ENCODE results near the gene CAMK4. TPM values are rescaled to one million over a fixed set of nuclear protein-coding genes. Genes with fewer than 3 reads are reported as not detected.
A peak's percentile ranks its signal among the peaks of the same experiment; 100 is the strongest.

The CAMK4 gene
- polyA plus RNA-seq, 1 donor from 2014 or later: 9.7 TPM

DNA sequence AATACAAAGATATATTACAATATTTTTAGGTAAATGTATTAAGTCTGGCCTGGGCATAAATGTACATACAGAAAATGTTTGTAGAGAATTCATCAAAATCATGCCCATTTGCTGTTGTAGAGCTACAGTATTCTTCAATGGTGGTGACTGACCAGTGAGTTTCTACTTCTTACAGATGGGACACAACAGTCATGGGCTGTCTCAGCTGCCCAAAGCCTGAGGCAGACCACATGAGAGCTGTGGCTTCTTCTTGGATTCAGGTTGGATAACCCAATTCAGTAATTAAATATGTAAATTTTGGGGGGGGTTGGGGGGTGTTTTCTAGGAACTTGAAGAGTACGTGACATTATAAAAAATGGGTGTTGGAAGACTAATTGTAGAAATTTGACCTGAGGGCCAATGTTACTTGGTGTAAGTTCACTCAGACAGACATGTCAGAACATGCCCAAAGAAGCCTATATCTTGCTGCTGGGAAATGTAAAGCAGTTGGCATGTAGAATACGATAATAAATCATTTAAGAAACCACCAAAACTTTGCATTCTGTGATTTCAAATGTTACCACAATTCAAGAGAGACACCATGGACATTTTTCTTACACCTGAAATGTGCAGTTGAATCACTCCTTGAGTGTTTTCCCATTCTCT, 270.3 kb downstream of the CAMK4 start:
- Mint-ChIP-seq H3K36me3 (peaks cover 7% of the 10 kb centered on the region), H3K27me3 (no peaks in the 10 kb centered on the region), H3K4me1 (peaks cover 4 to 9% (median 7%) of the 10 kb centered on the region in 3 donors), H3K4me3 (no peak overlapping the region), H3K9me3 (no peaks in the 10 kb centered on the region), H3K27ac (no peak overlapping the region)

DNA sequence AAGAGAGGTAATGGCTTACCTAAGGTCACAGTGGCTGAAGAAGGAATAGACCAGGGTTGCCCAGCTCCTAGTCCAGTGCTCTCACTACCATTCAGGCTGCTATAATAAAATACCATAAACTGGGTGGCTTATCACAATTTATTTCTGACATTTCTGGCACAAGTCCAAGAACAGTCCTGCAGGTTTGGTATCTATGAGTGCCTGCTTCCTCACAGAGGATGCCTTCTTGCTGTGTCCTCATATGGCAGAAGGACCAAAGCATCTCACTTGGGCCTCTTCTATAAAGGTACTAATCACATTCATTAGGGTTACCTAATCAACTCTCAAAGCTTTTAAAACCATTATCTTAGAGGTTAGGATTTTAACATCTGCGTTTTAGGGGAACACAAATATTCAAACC, 271.0 kb downstream of the CAMK4 start:
- Mint-ChIP-seq H3K27ac (no peak overlapping the region), H3K36me3 (peaks cover 10% of the 10 kb centered on the region), H3K4me1 (peaks cover 4 to 11% (median 7%) of the 10 kb centered on the region in 3 donors), H3K4me3 (no peak overlapping the region), H3K9me3 (no peaks in the 10 kb centered on the region), H3K27me3 (no peaks in the 10 kb centered on the region)

DNA sequence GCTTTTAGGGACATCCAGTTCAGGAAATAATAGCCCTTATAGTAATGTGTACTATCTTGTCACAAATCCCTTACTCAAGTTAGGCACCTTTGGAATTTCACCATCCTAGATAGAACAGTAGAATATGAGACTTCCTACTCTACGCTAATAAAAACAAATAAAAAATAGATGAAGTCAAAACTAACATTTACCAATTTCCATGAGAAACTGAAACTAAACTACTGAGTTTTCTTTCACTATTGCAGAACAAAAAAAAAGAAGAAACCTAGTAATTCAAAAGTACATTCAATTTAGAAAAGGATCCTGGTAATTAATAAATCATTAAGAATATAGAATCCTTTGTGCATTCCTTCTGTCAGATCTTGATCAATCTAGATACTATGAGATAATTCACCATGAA, 274.2 kb downstream of the CAMK4 start:
- no peaks in the 10 kb centered on the region for H3K9me3 Mint-ChIP-seq
- H3K27ac Mint-ChIP-seq: no peak overlapping the region
- no peaks in the 10 kb centered on the region for H3K27me3 Mint-ChIP-seq
- H3K36me3 Mint-ChIP-seq: peaks cover 14% of the 10 kb centered on the region
- peaks cover 4 to 11% (median 7%) of the 10 kb centered on the region in 3 donors for H3K4me1 Mint-ChIP-seq
- H3K4me3 Mint-ChIP-seq: peak overlapping the region in 1 of 4 donors; percentile 8

GRCh38 chr5:111502956-111503355, 278.8 kb downstream of the CAMK4 start:
- Mint-ChIP-seq H3K4me1 (peaks cover 4 to 18% (median 14%) of the 10 kb centered on the region in 3 donors), H3K9me3 (no peaks in the 10 kb centered on the region), H3K27me3 (no peaks in the 10 kb centered on the region), H3K36me3 (peaks cover 15% of the 10 kb centered on the region), H3K4me3 (no peak overlapping the region), H3K27ac (no peak overlapping the region)

DNA sequence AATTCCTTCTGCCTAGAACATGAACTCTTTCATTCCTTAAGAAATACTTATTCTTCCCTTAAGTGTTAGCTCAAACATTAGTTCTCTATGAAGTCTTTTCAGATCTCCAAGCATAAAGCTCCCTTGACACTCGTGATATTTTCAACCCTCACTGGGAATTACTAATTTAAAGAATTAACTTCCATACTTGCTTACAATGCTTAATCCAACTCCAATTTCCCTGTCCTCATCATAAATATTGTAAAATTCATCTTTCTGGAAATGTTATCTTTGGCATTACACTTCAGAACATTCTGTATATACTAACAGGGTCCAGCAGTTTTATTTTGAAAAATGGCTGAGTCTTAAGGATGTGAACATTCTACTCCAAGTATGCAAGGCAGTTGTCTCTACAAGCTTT, 280.9 kb downstream of the CAMK4 start:
- H3K27me3 Mint-ChIP-seq: no peaks in the 10 kb centered on the region
- peaks cover 9% of the 10 kb centered on the region for H3K36me3 Mint-ChIP-seq
- no peak overlapping the region for H3K27ac Mint-ChIP-seq
- H3K4me1 Mint-ChIP-seq: peaks cover 7 to 25% (median 9%) of the 10 kb centered on the region in 3 donors
- H3K9me3 Mint-ChIP-seq: no peaks in the 10 kb centered on the region
- no peak overlapping the region for H3K4me3 Mint-ChIP-seq

DNA sequence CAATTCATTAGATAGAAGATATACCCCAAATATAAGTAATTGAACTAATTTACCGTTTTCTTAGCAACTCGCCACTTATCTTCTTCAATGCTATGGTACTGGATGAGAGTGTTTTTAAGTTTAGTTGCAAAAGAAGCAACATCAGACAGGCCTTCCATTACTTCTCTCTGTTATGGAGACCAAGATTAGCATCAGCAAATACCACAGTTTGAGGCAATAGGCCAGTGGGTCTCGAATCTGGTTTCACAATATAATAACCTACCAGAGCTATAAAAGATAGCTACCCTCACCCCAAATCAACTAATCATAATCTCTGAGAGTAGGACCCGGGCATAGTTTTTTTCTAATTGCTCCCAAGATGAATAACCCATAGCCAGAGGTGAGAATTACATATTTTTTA, 283.1 kb downstream of the CAMK4 start:
- H3K9me3 Mint-ChIP-seq: no peaks in the 10 kb centered on the region

DNA sequence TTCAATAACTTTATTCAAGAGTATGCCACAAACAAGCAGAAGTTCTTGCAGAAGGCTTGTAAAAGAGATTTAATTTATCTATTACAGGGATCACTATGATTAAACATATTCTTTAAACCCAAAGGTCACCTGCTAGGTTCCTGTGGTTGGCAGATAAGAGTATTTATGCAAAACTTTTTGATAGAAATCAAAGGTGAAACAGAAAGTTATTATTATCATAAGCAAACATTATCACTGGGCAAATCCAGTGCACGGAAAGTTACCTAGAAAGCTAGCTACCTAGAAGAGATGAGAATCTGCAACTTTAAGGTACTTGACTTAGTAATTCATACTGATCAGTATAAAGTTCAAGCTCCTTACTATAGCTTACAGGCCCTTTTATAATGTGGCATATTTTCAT, 284.9 kb downstream of the CAMK4 start:
- H3K27me3 Mint-ChIP-seq: no peaks in the 10 kb centered on the region
- peak overlapping the region in 1 of 4 donors; percentile 57 for H3K4me3 Mint-ChIP-seq
- peaks cover 23 to 53% (median 24%) of the 10 kb centered on the region in 3 donors for H3K4me1 Mint-ChIP-seq
- H3K36me3 Mint-ChIP-seq: peaks cover 7% of the 10 kb centered on the region
- no peaks in the 10 kb centered on the region for H3K9me3 Mint-ChIP-seq
- H3K27ac Mint-ChIP-seq: peak overlapping the region in 1 of 3 donors; percentile 6

More for the DNA sequence above, 283.1 kb downstream of the CAMK4 start:
- no peak overlapping the region for H3K27ac Mint-ChIP-seq
- no peaks in the 10 kb centered on the region for H3K27me3 Mint-ChIP-seq
- peaks cover 7% of the 10 kb centered on the region for H3K36me3 Mint-ChIP-seq
- H3K4me3 Mint-ChIP-seq: no peak overlapping the region
- peaks cover 19 to 41% (median 22%) of the 10 kb centered on the region in 3 donors for H3K4me1 Mint-ChIP-seq

GRCh38 chr5:111511174-111511830, 287.1 kb downstream of the CAMK4 start:
- Mint-ChIP-seq H3K4me1 (peaks cover 24 to 56% (median 25%) of the 10 kb centered on the region in 3 donors), H3K27me3 (no peaks in the 10 kb centered on the region), H3K9me3 (no peaks in the 10 kb centered on the region), H3K4me3 (peak overlapping the region; percentile 95 to 99 (median 99)), H3K36me3 (peaks cover 3% of the 10 kb centered on the region), H3K27ac (peak overlapping the region; percentile 82 to 97 (median 97))

GRCh38 chr5:111511831-111512374, 287.7 kb downstream of the CAMK4 start:
- Mint-ChIP-seq H3K4me3 (peak overlapping the region; percentile 95 to 99 (median 99)), H3K4me1 (peaks cover 24 to 53% (median 25%) of the 10 kb centered on the region in 3 donors), H3K36me3 (peaks cover 3% of the 10 kb centered on the region), H3K9me3 (no peaks in the 10 kb centered on the region), H3K27ac (peak overlapping the region; percentile 82 to 97 (median 97)), H3K27me3 (no peaks in the 10 kb centered on the region)

- H3K9me3 Mint-ChIP-seq: no peaks in the 10 kb centered on the region
- peaks cover 3% of the 10 kb centered on the region for H3K36me3 Mint-ChIP-seq
- peak within 1 kb of the TSS; percentile 82 to 97 (median 97) for H3K27ac Mint-ChIP-seq
- H3K4me1 Mint-ChIP-seq: peaks cover 24 to 49% (median 25%) of the 10 kb centered on the region in 3 donors
- no peaks in the 10 kb centered on the region for H3K27me3 Mint-ChIP-seq
- H3K4me3 Mint-ChIP-seq: peak within 1 kb of the TSS; percentile 95 to 99 (median 99)
Observed at GRCh38 chr5:111512375-111513130, 288.4 kb downstream of the CAMK4 start, which contains the start of gene STARD4. STARD4 (minus strand) TSS chr5:111512535; CDS start chr5:111507433, 5,102 bp downstream.

GRCh38 chr5:111513131-111513520, 288.9 kb downstream of the CAMK4 start:
- Mint-ChIP-seq H3K36me3 (peaks cover 3% of the 10 kb centered on the region), H3K27ac (peak overlapping the region; percentile 82 to 97 (median 97)), H3K9me3 (no peaks in the 10 kb centered on the region), H3K4me1 (peaks cover 22 to 44% (median 24%) of the 10 kb centered on the region in 3 donors), H3K4me3 (peak overlapping the region; percentile 95 to 99 (median 99)), H3K27me3 (no peaks in the 10 kb centered on the region)

- peaks cover 2% of the 10 kb centered on the region for H3K36me3 Mint-ChIP-seq
- H3K4me3 Mint-ChIP-seq: peak overlapping the region in 3 of 4 donors; percentile 16 to 86 (median 27)
- peaks cover 19 to 39% (median 24%) of the 10 kb centered on the region in 3 donors for H3K4me1 Mint-ChIP-seq
- H3K27me3 Mint-ChIP-seq: no peaks in the 10 kb centered on the region
- no peaks in the 10 kb centered on the region for H3K9me3 Mint-ChIP-seq
- peak overlapping the region in 2 of 3 donors; percentile 40 for H3K27ac Mint-ChIP-seq
Observed at GRCh38 chr5:111514087-111514486, 289.9 kb downstream of the CAMK4 start.

GRCh38 chr5:111517853-111518501, 293.8 kb downstream of the CAMK4 start:
- Mint-ChIP-seq H3K27me3 (peaks cover under 1% of the 10 kb centered on the region), H3K9me3 (no peaks in the 10 kb centered on the region), H3K4me1 (peaks cover 2 to 8% (median 2%) of the 10 kb centered on the region in 3 donors), H3K27ac (peak overlapping the region in 1 of 3 donors; percentile 29), H3K36me3 (no peaks in the 10 kb centered on the region), H3K4me3 (no peak overlapping the region)

DNA sequence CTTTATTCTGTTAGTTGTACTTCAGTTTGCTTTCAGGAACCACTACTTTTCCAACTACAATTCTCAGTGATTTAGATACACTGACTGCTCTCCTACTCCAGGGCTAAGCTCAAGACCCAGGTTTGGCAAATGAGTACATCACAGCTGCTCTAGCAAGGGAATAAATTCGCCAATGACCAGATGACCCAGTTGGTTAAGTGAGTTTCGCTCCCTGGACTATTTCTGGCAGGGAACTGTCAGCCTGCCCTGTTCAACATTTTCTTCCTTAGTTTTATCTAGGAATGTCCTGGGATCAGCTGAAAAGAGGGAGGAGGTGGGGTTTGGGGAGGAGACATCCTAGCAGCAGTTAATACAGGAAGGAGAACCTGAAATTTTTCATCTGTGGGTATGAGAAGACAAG, 294.6 kb downstream of the CAMK4 start:
- H3K27ac Mint-ChIP-seq: no peak overlapping the region
- no peaks in the 10 kb centered on the region for H3K9me3 Mint-ChIP-seq
- H3K4me1 Mint-ChIP-seq: peaks cover 0 to 5% (median 1%) of the 10 kb centered on the region in 3 donors
- H3K36me3 Mint-ChIP-seq: no peaks in the 10 kb centered on the region
- H3K27me3 Mint-ChIP-seq: peaks cover 2% of the 10 kb centered on the region
- no peak overlapping the region for H3K4me3 Mint-ChIP-seq

Data from IgD-negative memory B cell (primary cell).